HG02884 (cell line): ENCODE data around the gene C11orf86.
"Not testable (repeated sequence)": the region's sequence is repeated elsewhere in the genome, so short reads cannot be mapped to it uniquely, and the experiment has no call there.

ENCODE experiments used
- ATAC-seq: cut with Tn5 transposase; IDR thresholded peaks from one replicate; pipeline ENCODE4 v1.9.1; 2021; ENCODE audit warnings: mild to moderate bottlenecking, moderate library complexity; ENCODE audit not compliant: unreplicated experiment

C11orf86 gene

GRCh38 chr11:66974724-66975404, at the start of gene C11orf86:
Gene C11orf86, plus strand, starts transcription at chr11:66975304. Its CDS starts 59 bp downstream, at chr11:66975363.
- ATAC-seq = no peak

GRCh38 chr11:66929753-66930152, 45.4 kb upstream of the C11orf86 start:
- ATAC-seq = no peak

GRCh38 chr11:66932543-66932942, 42.6 kb upstream of the C11orf86 start:
- ATAC-seq = no peak

GRCh38 chr11:66933531-66933930, 41.6 kb upstream of the C11orf86 start:
- ATAC-seq = no peak

- ATAC-seq = no peak
Observed at GRCh38 chr11:66934950-66935779, 39.9 kb upstream of the C11orf86 start.

GRCh38 chr11:66936311-66936711, 38.8 kb upstream of the C11orf86 start:
- no peak for ATAC-seq

- ATAC-seq = no peak
Observed at GRCh38 chr11:66937193-66937733, 37.8 kb upstream of the C11orf86 start.

- no peak for ATAC-seq
Observed at GRCh38 chr11:66938582-66939135, 36.4 kb upstream of the C11orf86 start.

- no peak for ATAC-seq
Observed at GRCh38 chr11:66950112-66950535, 25.0 kb upstream of the C11orf86 start.

- no peak for ATAC-seq
Observed at GRCh38 chr11:66951135-66951534, 24.0 kb upstream of the C11orf86 start.

GRCh38 chr11:66951927-66952337, 23.2 kb upstream of the C11orf86 start:
- ATAC-seq = no peak

- ATAC-seq = no peak
Observed at GRCh38 chr11:66953081-66953833, 21.8 kb upstream of the C11orf86 start.

GRCh38 chr11:66956689-66957290, 18.3 kb upstream of the C11orf86 start:
- no peak for ATAC-seq

GRCh38 chr11:66957971-66958231, 17.2 kb upstream of the C11orf86 start:
- ATAC-seq = peak; percentile 15

- peak; percentile 93 for ATAC-seq
Observed at GRCh38 chr11:66958232-66958955, 16.7 kb upstream of the C11orf86 start, which contains the start of gene PC. Gene PC, minus strand, starts transcription at chr11:66958383. Its CDS starts 86,224 bp downstream, at chr11:66872159.

- ATAC-seq = no peak
Observed at GRCh38 chr11:66958956-66959274, 16.2 kb upstream of the C11orf86 start.

- not testable (repeated sequence) for ATAC-seq
Observed at GRCh38 chr11:66961691-66962213, 13.4 kb upstream of the C11orf86 start.

- no peak for ATAC-seq
Observed at GRCh38 chr11:66962247-66962646, 12.9 kb upstream of the C11orf86 start.

GRCh38 chr11:66962801-66963200, 12.3 kb upstream of the C11orf86 start:
- ATAC-seq = no peak

- ATAC-seq = no peak
Observed at GRCh38 chr11:66964495-66964894, 10.6 kb upstream of the C11orf86 start.
